Naive thymus-derived CD8-positive, alpha-beta T cell (primary cell): ENCODE results near the gene TMEFF2. TPM values are rescaled to one million over a fixed set of nuclear protein-coding genes. Genes with fewer than 3 reads are reported as not detected.
"Not testable (repeated sequence)": the region's sequence is repeated elsewhere in the genome, so short reads cannot be mapped to it uniquely, and the experiment has no call there.

ENCODE experiments used
- ATAC-seq, 2 donors: fragments of 150-1000 bp; cut with Tn5 transposase in 1 of 2; sonication (Bioruptor Pico), chemical (Tn5 transposase) in 1 of 2; 1 replicate in 1 of 2; 2 replicates in 1 of 2; pipeline ENCODE4 v1.10.0; 2021; ENCODE audit warnings: mild to moderate bottlenecking in 2 of 2, moderate library complexity in 2 of 2
- POLR2A ChIA-PET: fragments of 350-600 bp; sonication (Branson Sonifier 250); formaldehyde crosslinking; loops from one replicate; lab custom pipeline; 2021; ENCODE audit warnings: antibody characterized with exemption; lab: Charles Lee
- DNase-seq, 10 donors: peaks; one replicate each; pipeline versions ENCODE4 v3.0.0 to v3.0.0-alpha.2; 2020 to 2022
- H3K27ac Mint-ChIP-seq, 10 donors: one replicate each; pipeline ENCODE4 v1.8.0; 2020 to 2022; ENCODE audit warnings: mild to moderate bottlenecking in 10 of 10, mixed read lengths in 10 of 10, moderate library complexity in 4 of 10, inconsistent platforms in 1 of 10
- H3K27me3 Mint-ChIP-seq, 5 donors: one replicate each; pipeline ENCODE4 v1.8.0; 2021 to 2022; ENCODE audit warnings: mixed read lengths in 5 of 5
- H3K36me3 Mint-ChIP-seq, 3 donors: one replicate each; pipeline ENCODE4 v1.8.0; 2020 to 2022; ENCODE audit warnings: mixed read lengths in 3 of 3, mild to moderate bottlenecking in 2 of 3, inconsistent platforms in 1 of 3
- H3K4me1 Mint-ChIP-seq, 4 donors: one replicate each; pipeline ENCODE4 v1.8.0; 2021 to 2022; ENCODE audit warnings: mixed read lengths in 4 of 4
- H3K4me3 Mint-ChIP-seq, 10 donors: one replicate each; pipeline ENCODE4 v1.8.0; 2020 to 2022; ENCODE audit warnings: mild to moderate bottlenecking in 10 of 10, mixed read lengths in 10 of 10, moderate library complexity in 6 of 10, inconsistent platforms in 1 of 10
- H3K9me3 Mint-ChIP-seq, 9 donors: one replicate each; pipeline ENCODE4 v1.8.0; 2020 to 2022; ENCODE audit warnings: mixed read lengths in 9 of 9, mild to moderate bottlenecking in 3 of 9, inconsistent platforms in 1 of 9, moderate library complexity in 1 of 9
- polyA plus RNA-seq, 3 donors: library from polyadenylated mRNA; unstranded; fragments of 300-500 nt; fragmentation: Illumina TruSeq; gene quantifications; one replicate each; pipeline ENCODE4 v1.2.3, GENCODE V29; 2021
- total RNA-seq, 8 experiments: library from RNA in 2 of 8; stranded (reverse) in 2 of 8; gene quantifications; one replicate each; pipeline ENCODE4 v1.2.3 and lab custom pipeline; 2021 to 2026

Gene TMEFF2
- total and polyA plus RNA-seq, 5 experiments from 2014 or later, result not detected

DNA sequence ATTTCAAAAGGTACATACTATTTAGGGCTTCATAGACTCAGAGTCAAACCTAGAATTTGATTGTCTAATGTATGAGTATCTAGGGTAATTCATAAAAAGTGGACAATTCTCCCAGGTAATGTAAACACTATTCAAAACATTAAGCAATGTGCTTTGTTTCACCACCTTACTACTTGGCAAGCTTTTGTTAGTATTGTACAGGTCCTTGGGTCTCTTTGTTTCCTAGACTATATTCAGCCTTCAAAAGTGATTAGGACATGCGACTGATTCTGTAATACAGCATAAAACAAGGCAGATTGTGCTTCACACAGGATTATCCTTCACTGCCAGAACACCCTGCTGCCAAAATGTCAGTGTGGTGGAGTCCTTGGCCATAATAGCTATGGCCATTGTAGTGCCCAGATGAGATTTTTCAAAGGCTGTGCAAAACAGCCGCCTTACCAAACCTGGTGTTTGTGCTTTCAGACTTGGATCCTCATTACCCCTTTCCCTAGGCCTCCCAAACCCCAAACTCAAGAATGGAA lies 257.8 kb downstream of the TMEFF2 start:
- H3K27ac Mint-ChIP-seq, result no peak overlapping the region

DNA sequence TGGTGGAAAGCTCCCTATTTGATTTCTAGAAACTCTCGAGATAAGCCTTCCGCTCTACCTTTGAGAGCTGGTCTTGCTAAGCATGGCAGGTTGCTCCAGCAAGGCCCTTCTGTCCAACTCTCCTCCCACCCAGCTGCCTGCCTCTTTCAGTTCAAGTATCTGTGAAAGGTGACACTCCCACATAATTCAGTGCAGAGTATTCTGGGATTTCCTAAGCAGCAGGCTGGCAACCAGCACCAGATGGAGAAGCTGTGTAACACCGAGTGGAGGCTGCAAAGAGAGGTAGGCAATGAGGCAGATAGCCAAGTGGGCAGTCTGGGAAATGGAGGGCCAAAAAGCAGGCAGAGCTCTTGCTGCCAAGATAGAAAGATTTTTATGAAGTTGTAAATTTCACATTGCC lies 259.5 kb downstream of the TMEFF2 start:
- DNase-seq (no peak), ATAC-seq (no peak)
- Mint-ChIP-seq H3K4me1 (no peaks in the 10 kb centered on the region), H3K36me3 (no peaks in the 10 kb centered on the region), H3K27me3 (peaks cover 0 to 12% (median 5%) of the 10 kb centered on the region in 5 donors), H3K4me3 (no peak overlapping the region), H3K27ac (no peak overlapping the region), H3K9me3 (no peaks in the 10 kb centered on the region)
- POLR2A ChIA-PET, result no interaction called here

More for the DNA sequence above, 257.8 kb downstream of the TMEFF2 start:
- Mint-ChIP-seq H3K36me3 (no peaks in the 10 kb centered on the region), H3K4me3 (no peak overlapping the region), H3K27me3 (peaks cover under 1 to 15% (median 5%) of the 10 kb centered on the region in 5 donors), H3K9me3 (no peaks in the 10 kb centered on the region), H3K4me1 (no peaks in the 10 kb centered on the region)
- ATAC-seq, result no peak
- POLR2A ChIA-PET, result no interaction called here
- no peak for DNase-seq

DNA sequence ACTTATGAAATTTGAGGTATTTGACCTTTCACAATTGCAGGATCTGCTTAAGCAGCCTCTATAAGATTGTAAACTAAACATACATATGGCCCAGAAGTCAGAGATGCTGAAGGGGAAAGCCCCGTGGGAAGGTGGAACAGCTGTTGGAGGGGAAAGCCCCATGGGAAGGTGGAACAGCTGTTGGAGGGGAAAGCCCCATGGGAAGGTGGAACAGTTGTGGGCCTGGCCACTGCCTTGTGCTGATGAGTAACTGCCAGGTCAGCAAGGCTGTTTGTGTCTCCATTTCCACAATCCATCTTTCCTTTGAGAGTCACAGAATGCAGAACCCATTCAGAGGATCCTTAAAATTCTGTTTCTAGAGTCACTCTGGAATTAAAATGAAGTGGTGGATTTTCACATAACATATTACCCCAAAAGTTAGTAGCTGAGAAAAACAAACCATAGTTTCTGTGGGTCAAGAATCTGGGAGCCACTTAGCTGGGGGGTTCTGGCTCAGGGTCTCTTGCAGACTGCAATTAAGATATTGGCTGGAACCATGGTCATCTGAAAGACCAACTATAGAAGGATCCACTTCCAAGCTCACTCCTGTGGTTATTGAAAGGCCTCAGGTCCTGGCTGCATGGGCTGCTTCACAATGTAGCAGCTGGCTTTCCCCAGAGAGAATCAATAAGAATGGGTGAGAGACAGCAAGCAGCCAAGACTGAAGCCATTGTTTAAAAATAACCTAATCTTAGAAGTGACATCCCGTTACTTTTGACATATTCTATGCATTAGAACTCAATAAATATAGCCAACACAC lies 261.2 kb downstream of the TMEFF2 start:
- Mint-ChIP-seq H3K4me3 (no peak overlapping the region), H3K9me3 (no peaks in the 10 kb centered on the region), H3K36me3 (no peaks in the 10 kb centered on the region), H3K4me1 (no peaks in the 10 kb centered on the region), H3K27me3 (peaks cover 0 to 12% (median 4%) of the 10 kb centered on the region in 5 donors), H3K27ac (no peak overlapping the region)
- no peak for ATAC-seq
- POLR2A ChIA-PET, result no interaction called here
- no peak for DNase-seq

DNA sequence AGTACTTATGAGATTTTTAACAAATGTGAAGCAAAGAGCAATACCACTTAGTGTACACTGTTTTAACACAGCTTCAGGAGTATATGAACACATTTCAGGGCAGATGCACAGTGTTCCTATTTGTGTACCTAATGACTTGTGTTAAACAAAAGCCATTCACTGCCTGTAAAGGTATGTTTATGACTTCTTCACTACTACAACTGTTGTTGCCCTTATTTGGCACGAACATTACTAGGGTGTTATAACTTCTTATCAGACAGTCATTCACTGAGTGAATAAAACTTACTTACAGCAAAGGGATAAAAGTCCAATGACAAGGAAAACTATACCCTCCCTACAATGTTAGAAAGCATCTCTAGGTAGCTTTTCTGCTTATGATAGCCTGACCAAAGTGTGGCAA lies 262.4 kb downstream of the TMEFF2 start:
- POLR2A ChIA-PET, result no interaction called here
- Mint-ChIP-seq H3K27me3 (peaks cover 0 to 12% (median 4%) of the 10 kb centered on the region in 5 donors), H3K9me3 (no peaks in the 10 kb centered on the region), H3K27ac (no peak overlapping the region), H3K4me3 (no peak overlapping the region), H3K4me1 (no peaks in the 10 kb centered on the region), H3K36me3 (no peaks in the 10 kb centered on the region)
- no peak for DNase-seq
- no peak for ATAC-seq

DNA sequence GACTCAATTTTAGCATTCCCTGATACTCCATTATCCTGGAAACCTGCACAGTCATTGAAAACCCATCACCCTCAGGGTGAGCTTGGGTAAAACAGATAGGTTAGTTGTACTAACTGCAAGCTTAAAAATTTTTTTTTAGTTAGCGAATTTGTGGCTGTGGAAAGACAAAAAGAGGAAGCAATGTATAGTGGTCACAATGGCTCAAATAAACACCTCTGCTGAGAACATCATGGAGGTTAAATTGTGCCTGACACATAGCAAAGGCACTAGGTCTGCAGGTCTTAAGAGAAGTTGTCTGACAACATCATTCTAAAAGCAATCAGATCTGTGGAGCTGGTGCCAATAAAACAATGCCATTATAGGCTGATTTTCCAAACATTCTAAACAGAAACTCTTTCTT lies 263.4 kb downstream of the TMEFF2 start:
- DNase-seq, result no peak
- peaks cover 0 to 12% (median 4%) of the 10 kb centered on the region in 5 donors for H3K27me3 Mint-ChIP-seq
- H3K4me1 Mint-ChIP-seq, result no peaks in the 10 kb centered on the region
- POLR2A ChIA-PET, result no interaction called here
- no peaks in the 10 kb centered on the region for H3K36me3 Mint-ChIP-seq
- no peak overlapping the region for H3K27ac Mint-ChIP-seq
- ATAC-seq, result no peak
- H3K4me3 Mint-ChIP-seq, result no peak overlapping the region
- no peaks in the 10 kb centered on the region for H3K9me3 Mint-ChIP-seq

DNA sequence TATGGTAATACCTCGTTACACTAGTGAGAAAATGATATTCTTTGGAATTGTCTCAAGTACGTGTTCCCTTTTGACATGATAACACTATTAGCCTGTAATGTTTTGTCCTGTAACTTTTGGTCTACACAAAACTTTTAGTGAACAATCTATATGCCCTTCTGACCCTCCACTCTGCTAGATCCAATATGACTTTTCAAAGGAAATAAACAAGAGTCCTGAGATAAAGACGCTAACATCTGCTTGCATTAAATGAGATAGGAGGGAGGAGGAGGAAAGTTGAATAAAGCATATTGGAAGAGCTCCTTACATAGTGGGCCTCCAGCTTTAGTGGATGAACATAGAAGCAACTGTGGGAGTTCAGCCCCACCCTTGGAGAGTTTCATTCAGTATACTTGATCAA lies 264.5 kb downstream of the TMEFF2 start:
- ATAC-seq (no peak), DNase-seq (no peak)
- Mint-ChIP-seq H3K4me1 (no peaks in the 10 kb centered on the region), H3K36me3 (no peaks in the 10 kb centered on the region), H3K27me3 (peaks cover 0 to 11% (median 4%) of the 10 kb centered on the region in 5 donors), H3K4me3 (no peak overlapping the region), H3K9me3 (no peaks in the 10 kb centered on the region), H3K27ac (no peak overlapping the region)
- POLR2A ChIA-PET, result no interaction called here

DNA sequence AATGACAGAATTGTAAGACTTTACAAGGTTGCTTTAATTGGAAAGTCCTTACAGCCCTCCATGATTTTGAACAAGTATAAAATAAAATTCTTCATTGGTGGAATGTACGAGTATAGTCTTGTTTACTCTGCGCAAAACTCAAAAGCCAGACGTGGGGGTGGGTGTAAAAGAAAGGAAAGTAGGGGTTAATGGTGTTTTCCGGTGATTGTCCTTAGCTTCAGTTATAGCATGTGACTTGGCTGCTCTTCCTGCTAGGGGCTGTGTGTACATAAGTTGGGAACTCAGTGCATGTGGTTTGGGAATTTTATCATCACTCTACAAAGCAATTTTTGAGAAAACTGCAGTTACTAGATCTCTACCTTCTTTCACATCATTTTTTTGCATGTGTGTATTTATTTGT lies 265.4 kb downstream of the TMEFF2 start:
- Mint-ChIP-seq H3K27me3 (peaks cover 0 to 10% (median 4%) of the 10 kb centered on the region in 5 donors), H3K4me3 (no peak overlapping the region), H3K9me3 (no peaks in the 10 kb centered on the region), H3K27ac (no peak overlapping the region), H3K36me3 (no peaks in the 10 kb centered on the region), H3K4me1 (no peaks in the 10 kb centered on the region)
- DNase-seq (no peak), ATAC-seq (no peak)
- POLR2A ChIA-PET, result no interaction called here

DNA sequence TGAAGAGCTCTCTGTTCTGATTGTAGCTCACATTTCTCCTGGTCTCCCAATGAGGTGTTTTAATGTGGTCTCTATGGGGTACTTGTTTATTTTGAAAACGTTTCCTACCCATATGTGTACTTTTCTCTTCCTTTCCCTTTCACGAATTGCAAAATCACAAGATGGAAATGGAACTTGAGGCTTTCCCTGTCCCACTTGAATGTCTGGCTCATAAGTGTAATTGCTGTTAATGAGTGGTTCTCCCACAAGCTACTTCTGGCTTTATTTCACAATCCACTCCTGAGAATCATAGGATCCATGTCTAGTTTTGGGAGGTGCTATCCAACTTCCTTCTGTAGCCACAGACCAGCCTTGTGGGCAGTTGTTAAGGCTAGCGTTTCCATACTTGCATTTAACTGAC lies 266.7 kb downstream of the TMEFF2 start:
- H3K4me1 Mint-ChIP-seq, result no peaks in the 10 kb centered on the region
- no peak for ATAC-seq
- no peak overlapping the region for H3K4me3 Mint-ChIP-seq
- POLR2A ChIA-PET, result no interaction called here
- no peaks in the 10 kb centered on the region for H3K9me3 Mint-ChIP-seq
- no peak overlapping the region for H3K27ac Mint-ChIP-seq
- no peak for DNase-seq
- H3K36me3 Mint-ChIP-seq, result no peaks in the 10 kb centered on the region
- H3K27me3 Mint-ChIP-seq, result peaks cover 0 to 6% (median 3%) of the 10 kb centered on the region in 5 donors

DNA sequence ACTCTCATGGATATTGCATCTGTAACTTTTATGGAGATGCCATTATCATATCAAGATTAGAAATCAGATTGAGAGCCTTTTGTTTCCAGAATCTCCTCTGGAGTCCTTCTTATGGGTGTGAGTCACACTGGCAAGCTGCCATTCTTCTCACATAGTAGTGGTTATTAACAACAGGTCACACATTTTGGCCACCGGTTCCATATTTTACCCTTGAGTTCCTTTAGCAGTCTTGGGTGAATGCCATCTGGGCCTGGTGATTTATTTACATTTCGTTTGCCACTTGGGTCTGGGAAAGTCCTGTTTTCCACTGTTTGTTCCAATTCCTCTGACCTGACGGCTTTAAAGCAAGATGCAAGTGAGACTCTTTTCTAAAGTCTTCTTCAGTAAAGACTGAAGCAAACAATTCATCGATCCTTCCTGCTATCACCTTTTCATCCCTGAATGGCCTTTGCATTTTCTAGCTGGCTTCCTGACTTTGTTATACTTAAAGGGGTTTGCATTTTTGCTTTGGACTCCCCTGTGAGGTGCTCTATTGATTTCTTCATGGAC lies 267.3 kb downstream of the TMEFF2 start:
- Mint-ChIP-seq H3K36me3 (no peaks in the 10 kb centered on the region), H3K27me3 (peaks cover 0 to 6% (median 4%) of the 10 kb centered on the region in 5 donors), H3K4me1 (no peaks in the 10 kb centered on the region), H3K4me3 (no peak overlapping the region), H3K27ac (no peak overlapping the region), H3K9me3 (peaks cover 0 to 3% (median 0%) of the 10 kb centered on the region in 9 donors)
- DNase-seq, result no peak
- ATAC-seq, result no peak
- POLR2A ChIA-PET, result no interaction called here

DNA sequence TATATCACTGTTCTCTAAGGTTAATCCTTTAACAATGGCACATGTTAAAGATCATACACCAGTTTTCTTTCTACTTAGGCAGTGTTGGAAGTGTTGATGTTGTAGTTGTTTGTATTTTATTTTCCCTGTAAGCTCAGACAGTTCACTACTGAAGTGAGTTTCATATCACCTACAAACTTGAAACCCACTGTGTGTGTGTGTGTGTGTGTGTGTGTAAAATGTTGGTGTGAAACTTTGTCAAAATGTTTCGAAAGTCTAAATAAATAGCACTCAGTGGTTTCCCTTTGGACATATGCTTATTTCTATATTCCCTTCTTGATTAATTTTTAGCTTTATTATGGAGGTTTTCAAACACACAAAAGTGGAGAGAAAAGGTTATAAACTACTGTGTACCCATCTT lies 268.1 kb downstream of the TMEFF2 start:
- ATAC-seq, result no peak
- Mint-ChIP-seq H3K4me1 (no peaks in the 10 kb centered on the region), H3K36me3 (no peaks in the 10 kb centered on the region), H3K27me3 (peaks cover 0 to 7% (median 3%) of the 10 kb centered on the region in 5 donors), H3K9me3 (peaks cover 0 to 3% (median 0%) of the 10 kb centered on the region in 9 donors), H3K27ac (no peak overlapping the region), H3K4me3 (no peak overlapping the region)
- no peak for DNase-seq
- POLR2A ChIA-PET, result no interaction called here

DNA sequence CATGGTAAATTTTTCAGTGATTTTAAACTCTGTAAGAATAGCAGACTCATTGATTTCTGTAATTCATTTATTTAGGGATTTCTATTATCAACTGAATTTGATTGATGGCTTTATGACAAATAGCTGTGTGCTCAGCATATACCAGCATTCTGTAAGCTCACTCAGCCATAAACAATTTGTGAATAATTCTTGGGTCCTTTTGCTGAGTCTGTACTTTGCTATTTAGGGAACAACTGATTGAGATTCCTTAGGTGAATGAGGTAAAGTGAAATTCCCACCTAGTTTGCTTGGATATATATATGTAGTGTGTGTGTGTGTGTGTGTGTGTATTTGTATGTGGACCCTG lies 271.1 kb downstream of the TMEFF2 start:
- no peak for DNase-seq
- Mint-ChIP-seq H3K27me3 (peaks cover 0 to 9% (median 3%) of the 10 kb centered on the region in 5 donors), H3K9me3 (peaks cover 0 to 3% (median 0%) of the 10 kb centered on the region in 9 donors), H3K4me1 (no peaks in the 10 kb centered on the region), H3K27ac (no peak overlapping the region), H3K4me3 (no peak overlapping the region), H3K36me3 (no peaks in the 10 kb centered on the region)
- no peak for ATAC-seq
- POLR2A ChIA-PET, result no interaction called here

DNA sequence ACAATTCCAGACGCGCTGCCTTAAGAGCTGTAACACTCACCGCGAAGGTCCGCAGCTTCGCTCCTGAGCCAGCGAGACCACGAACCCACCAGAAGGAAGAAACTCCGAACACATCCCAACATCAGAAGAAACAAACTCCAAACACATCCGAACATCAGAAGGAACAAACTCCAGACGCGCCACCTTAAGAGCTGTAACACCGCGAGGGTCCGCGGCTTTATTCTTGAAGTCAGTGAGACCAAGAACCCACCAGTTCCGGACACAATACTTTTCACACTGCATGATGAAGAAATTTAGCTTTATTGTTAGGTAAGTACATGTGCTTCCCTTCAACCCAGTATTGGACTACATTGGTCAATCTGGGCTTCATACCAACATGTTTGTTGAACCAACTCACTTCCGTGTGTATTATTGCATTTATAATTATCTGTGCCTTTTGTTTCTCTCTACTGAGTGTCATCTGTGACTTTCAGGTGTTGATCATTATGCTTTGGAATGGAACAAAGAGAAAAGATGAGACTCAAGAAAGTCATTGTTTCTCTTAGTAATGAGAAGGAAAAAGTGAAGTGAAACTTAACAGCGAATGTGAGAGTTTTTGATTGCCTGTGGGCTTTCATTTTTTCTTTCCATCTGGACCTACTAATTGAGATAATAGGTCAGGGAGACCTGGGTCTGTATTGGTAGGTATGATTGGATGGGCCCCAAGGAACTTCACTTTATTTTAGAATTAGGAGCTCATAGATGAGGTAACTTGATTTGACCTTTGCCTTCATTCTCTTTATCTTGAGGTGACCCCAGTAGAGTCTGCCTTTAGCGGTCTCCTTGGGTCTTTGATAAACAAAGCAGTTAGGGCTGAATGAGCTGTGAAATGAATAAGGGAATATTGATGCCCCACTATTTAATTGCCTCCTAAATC lies 271.7 kb downstream of the TMEFF2 start:
- Mint-ChIP-seq H3K27me3 (peaks cover 0 to 9% (median 3%) of the 10 kb centered on the region in 5 donors), H3K36me3 (no peaks in the 10 kb centered on the region), H3K4me3 (no peak overlapping the region), H3K9me3 (peaks cover 0 to 3% (median 0%) of the 10 kb centered on the region in 9 donors), H3K4me1 (no peaks in the 10 kb centered on the region), H3K27ac (no peak overlapping the region)
- DNase-seq, result no peak
- ATAC-seq, result no peak
- POLR2A ChIA-PET, result no interaction called here

DNA sequence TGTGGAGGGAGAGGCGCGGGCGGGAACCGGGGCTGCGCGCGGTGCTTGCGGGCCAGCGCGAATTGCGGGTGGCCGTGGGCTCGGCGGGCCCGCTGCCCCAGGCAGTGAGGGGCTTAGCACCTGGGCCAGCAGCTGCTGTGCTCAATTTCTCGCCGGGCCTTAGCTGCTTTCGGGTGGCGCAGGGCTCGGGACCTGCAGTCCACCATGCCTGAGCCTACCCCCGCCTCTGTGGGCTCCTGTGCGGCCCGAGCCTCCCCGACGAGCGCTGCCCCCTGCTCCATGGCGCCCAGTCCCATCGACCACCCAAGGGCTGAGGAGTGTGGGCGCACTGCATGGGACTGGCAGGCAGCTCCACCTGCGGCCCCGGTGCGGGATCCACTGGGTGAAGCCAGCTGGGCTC lies 273.1 kb downstream of the TMEFF2 start:
- H3K36me3 Mint-ChIP-seq, DNase-seq, H3K4me3 Mint-ChIP-seq, ATAC-seq, H3K9me3 Mint-ChIP-seq, POLR2A ChIA-PET, H3K4me1 Mint-ChIP-seq, H3K27ac Mint-ChIP-seq: not testable (repeated sequence)
- peaks cover 2 to 15% (median 3%) of the 10 kb centered on the region in 5 donors for H3K27me3 Mint-ChIP-seq
